A673 (cell line): Measurements from ENCODE around the gene PTCH2. TPM values are rescaled to one million over a fixed set of nuclear protein-coding genes. Genes with fewer than 3 reads are reported as not detected.

Source experiments
- BruUV-seq: library from RNA; stranded (reverse); fragments of 400-500 nt; replicated peaks from 2 replicates; lab custom pipeline; 2021; lab: Mats Ljungman, UMichigan
- CTCF ChIA-PET: fragments of 300-600 bp; sonication (Branson Sonifier 250); formaldehyde crosslinking; loops from one replicate; lab custom pipeline; 2022; ENCODE audit warnings: antibody characterized with exemption; lab: Charles Lee
- POLR2A ChIA-PET: fragments of 300-600 bp; sonication (Branson Sonifier 250); formaldehyde crosslinking; loops from one replicate; lab custom pipeline; 2022; ENCODE audit warnings: antibody characterized with exemption; ENCODE audit not compliant: low non-redundant PET; lab: Charles Lee
- DNase-seq: peaks from one replicate; pipeline ENCODE4 v3.0.0-alpha.2; 2015; ENCODE audit warnings: low spot score
- H3K27ac ChIP-seq: fragments of 200-600 bp; sonication (generic); 2 replicates; pipeline ENCODE4 v1.5.1; 2016; ENCODE audit warnings: mixed run types, low read depth, mild to moderate bottlenecking, mixed read lengths, antibody characterized with exemption, low read length; ENCODE audit not compliant: poor library complexity, severe bottlenecking
- H3K27me3 ChIP-seq: fragments of 200-600 bp; sonication (generic); replicated peaks from 2 replicates; pipeline ENCODE4 v1.6.1; 2017; ENCODE audit warnings: mixed run types, low read depth, mild to moderate bottlenecking, mixed read lengths, antibody characterized with exemption, low read length; ENCODE audit not compliant: insufficient read depth, poor library complexity
- H3K36me3 ChIP-seq: fragments of 200-600 bp; sonication (generic); 2 replicates; pipeline ENCODE4 v1.6.1; 2016; ENCODE audit warnings: mixed run types, mild to moderate bottlenecking, mixed read lengths, antibody characterized with exemption, low read length; ENCODE audit not compliant: insufficient read depth, poor library complexity, severe bottlenecking
- H3K4me1 ChIP-seq: fragments of 200-600 bp; sonication (generic); 2 replicates; pipeline ENCODE4 v1.6.1; 2017; ENCODE audit warnings: mixed run types, mild to moderate bottlenecking, mixed read lengths, antibody characterized with exemption, low read length; ENCODE audit not compliant: insufficient read depth, poor library complexity, severe bottlenecking
- H3K4me3 ChIP-seq: fragments of 200-600 bp; sonication (generic); 2 replicates; pipeline ENCODE4 v1.5.1; 2016; ENCODE audit warnings: low read depth, mixed run types, mild to moderate bottlenecking, mixed read lengths, low read length; ENCODE audit not compliant: poor library complexity, severe bottlenecking
- H3K9me3 ChIP-seq: fragments of 200-600 bp; sonication (generic); 2 replicates; pipeline ENCODE4 v1.6.1; 2016; ENCODE audit warnings: mixed run types, low read depth, mild to moderate bottlenecking, mixed read lengths, antibody characterized with exemption, low read length; ENCODE audit not compliant: poor library complexity, severe bottlenecking
- EZH2 ChIP-seq: fragments of 200-600 bp; sonication (generic); IDR thresholded peaks from 2 replicates; pipeline ENCODE4 v1.6.1; 2017; ENCODE audit warnings: borderline replicate concordance, low read depth, mild to moderate bottlenecking, mixed read lengths, antibody characterized with exemption, low read length; ENCODE audit not compliant: poor library complexity, severe bottlenecking
- intact Hi-C: fragments of 100-400 bp; cut with micrococcal nuclease; formaldehyde crosslinking; loops from one replicate; pipeline ENCODE4 v1.10.0; 2022; ENCODE audit not compliant: unreplicated experiment
- total RNA-seq: library from RNA; stranded (reverse); gene quantifications from 2 replicates; pipeline ENCODE4 v1.2.3, GENCODE V29; 2021
- TF ChIP-seq, protein P1 (sequence below): fragments of 300-800, 200-600 bp; sonication (generic); conservative IDR thresholded peaks from 2 replicates; pipeline ENCODE4 v1.5.1; 2017; ENCODE audit warnings: low read depth, mild to moderate bottlenecking, antibody characterized with exemption, low read length, moderate library complexity, mixed read lengths

The PTCH2 gene
- total RNA-seq, 1 experiment from 2014 or later = 2.3 TPM

DNA sequence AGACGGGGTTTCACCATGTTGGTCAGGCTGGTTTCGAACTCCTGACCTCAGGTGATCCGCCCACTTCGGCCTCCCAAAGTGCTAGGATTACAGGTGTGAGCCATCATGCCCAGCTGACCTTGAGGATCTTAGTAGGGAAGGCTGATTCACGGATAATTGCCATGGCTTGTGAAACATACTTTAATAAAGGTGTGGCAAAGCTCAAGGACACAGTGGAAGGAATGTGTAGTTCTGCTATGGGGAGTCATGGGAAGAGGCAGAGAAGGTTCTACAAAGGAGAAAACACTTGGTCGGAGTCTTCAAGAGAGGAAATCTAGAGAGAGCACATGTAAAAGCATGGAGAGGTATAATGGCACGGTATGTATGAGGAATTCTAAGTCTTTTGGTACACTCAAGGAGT is 12.7 kb upstream of the PTCH2 start:
- H3K27me3 ChIP-seq = no peaks in the 10 kb centered on the region
- no peak for DNase-seq
- CTCF ChIA-PET = no interaction called here
- no peak overlapping the region for H3K27ac ChIP-seq
- TF ChIP-seq, protein P1, sequence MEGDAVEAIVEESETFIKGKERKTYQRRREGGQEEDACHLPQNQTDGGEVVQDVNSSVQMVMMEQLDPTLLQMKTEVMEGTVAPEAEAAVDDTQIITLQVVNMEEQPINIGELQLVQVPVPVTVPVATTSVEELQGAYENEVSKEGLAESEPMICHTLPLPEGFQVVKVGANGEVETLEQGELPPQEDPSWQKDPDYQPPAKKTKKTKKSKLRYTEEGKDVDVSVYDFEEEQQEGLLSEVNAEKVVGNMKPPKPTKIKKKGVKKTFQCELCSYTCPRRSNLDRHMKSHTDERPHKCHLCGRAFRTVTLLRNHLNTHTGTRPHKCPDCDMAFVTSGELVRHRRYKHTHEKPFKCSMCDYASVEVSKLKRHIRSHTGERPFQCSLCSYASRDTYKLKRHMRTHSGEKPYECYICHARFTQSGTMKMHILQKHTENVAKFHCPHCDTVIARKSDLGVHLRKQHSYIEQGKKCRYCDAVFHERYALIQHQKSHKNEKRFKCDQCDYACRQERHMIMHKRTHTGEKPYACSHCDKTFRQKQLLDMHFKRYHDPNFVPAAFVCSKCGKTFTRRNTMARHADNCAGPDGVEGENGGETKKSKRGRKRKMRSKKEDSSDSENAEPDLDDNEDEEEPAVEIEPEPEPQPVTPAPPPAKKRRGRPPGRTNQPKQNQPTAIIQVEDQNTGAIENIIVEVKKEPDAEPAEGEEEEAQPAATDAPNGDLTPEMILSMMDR = no peak
- TF ChIP-seq EZH2 = no peak
- no peaks in the 10 kb centered on the region for H3K36me3 ChIP-seq
- intact Hi-C loops = no loop called here
- H3K4me1 ChIP-seq = no peaks in the 10 kb centered on the region
- POLR2A ChIA-PET = interaction anchor here (0.6 kb wide), 1 partner anchor 14 kb away, joined by 3 read pairs; no protein-coding TSS in a partner anchor
- BruUV-seq = no TSS peak
- H3K4me3 ChIP-seq = no peak overlapping the region
- no peaks in the 10 kb centered on the region for H3K9me3 ChIP-seq

DNA sequence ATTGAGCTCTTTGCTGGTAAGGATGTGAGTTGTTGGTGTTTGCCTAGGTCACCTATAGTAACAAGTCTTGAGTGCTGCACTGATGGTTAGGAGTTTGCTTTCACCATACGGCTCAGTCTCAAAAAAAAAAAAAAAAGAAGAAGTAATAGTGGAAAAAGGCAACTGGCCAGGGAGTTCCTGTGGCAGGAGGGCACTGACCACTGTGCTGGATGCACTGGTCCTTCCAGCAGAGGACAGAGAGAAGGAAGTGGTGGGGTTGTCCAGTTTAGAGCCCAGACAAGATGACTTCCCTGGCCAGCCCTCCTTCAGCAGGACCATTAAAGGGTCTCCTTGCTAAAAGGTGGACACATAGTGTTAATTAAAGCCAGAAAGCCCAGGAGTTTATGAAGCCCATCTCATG is 11.9 kb upstream of the PTCH2 start:
- POLR2A ChIA-PET = no interaction called here
- Histone ChIP-seq H3K4me1 (no peaks in the 10 kb centered on the region), H3K27ac (no peak overlapping the region), H3K36me3 (no peaks in the 10 kb centered on the region), H3K27me3 (no peaks in the 10 kb centered on the region), H3K4me3 (no peak overlapping the region), H3K9me3 (no peaks in the 10 kb centered on the region)
- DNase-seq = no peak
- intact Hi-C loops = no loop called here
- BruUV-seq = no TSS peak
- CTCF ChIA-PET = no interaction called here
- TF ChIP-seq EZH2 = no peak
- TF ChIP-seq, protein P1 = no peak

DNA sequence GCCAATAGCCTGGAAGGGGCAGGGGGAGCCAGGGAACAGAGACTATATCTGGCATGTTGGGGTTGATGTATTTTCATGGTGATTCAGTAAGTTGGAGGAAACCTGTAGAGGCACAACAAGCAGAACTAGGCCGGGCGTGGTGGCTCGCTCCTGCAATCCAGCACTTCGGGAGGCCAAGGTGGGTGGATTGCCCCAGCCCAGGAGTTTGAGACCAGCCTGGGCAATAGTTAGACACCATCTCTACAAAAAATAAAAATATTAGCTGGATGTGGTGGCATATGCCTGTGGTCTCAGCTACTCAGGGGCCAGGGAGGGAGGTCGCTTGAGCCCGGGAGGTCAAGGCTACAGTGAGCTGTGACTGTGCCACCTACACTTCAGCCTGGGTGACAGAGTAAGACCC is 10.1 kb upstream of the PTCH2 start:
- Histone ChIP-seq H3K4me1 (no peaks in the 10 kb centered on the region), H3K9me3 (no peaks in the 10 kb centered on the region), H3K4me3 (no peak overlapping the region), H3K36me3 (no peaks in the 10 kb centered on the region), H3K27me3 (no peaks in the 10 kb centered on the region), H3K27ac (no peak overlapping the region)
- ChIA-PET CTCF (no interaction called here), POLR2A (no interaction called here)
- DNase-seq = no peak
- no TSS peak for BruUV-seq
- intact Hi-C loops = no loop called here
- TF ChIP-seq, protein P1 = no peak
- TF ChIP-seq EZH2 = no peak
